Activated T-cell treated with anti-CD3 and anti-CD28 coated beads for 1 hour (primary cell): ENCODE results near the gene KLHDC4.
"Not testable (repeated sequence)": the region's sequence is repeated elsewhere in the genome, so short reads cannot be mapped to it uniquely, and the experiment has no call there.

Experiments
- DNase-seq: peaks from one replicate; pipeline ENCODE4 v3.0.0-alpha.2; 2020; ENCODE audit warnings: low read depth

The KLHDC4 gene

GRCh38 chr16:87765776-87766484 is at the start of gene KLHDC4:
Gene KLHDC4, minus strand, starts transcription at chr16:87765986. Its CDS starts 96 bp downstream, at chr16:87765890.
- DNase-seq: peak; percentile 82

GRCh38 chr16:87815567-87815966 is 49.8 kb upstream of the KLHDC4 start:
- no peak for DNase-seq

DNA sequence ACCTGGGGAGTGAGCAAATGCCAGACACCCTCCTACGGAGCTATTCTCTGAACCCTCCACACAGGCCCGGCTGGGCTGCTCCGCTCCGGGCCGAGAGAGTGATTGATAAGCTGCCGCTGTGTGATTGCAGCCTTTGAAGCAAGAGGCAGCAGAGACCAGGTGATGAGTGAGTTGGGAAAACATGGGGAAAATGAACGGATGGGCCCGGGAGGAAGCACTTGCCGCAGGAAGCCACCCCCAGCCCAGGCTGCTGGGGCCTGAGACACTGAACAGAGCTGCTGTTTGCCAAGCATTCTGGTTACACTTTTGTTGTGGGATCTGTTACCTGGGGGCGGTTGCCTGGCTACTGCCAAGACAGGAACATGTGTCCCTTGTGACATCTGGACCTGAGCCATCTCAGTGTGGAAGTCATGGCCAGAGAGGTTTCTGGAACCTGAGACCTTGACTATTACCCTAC is 46.4 kb upstream of the KLHDC4 start:
- DNase-seq: no peak

GRCh38 chr16:87811454-87811853 is 45.7 kb upstream of the KLHDC4 start:
- not testable (repeated sequence) for DNase-seq

DNA sequence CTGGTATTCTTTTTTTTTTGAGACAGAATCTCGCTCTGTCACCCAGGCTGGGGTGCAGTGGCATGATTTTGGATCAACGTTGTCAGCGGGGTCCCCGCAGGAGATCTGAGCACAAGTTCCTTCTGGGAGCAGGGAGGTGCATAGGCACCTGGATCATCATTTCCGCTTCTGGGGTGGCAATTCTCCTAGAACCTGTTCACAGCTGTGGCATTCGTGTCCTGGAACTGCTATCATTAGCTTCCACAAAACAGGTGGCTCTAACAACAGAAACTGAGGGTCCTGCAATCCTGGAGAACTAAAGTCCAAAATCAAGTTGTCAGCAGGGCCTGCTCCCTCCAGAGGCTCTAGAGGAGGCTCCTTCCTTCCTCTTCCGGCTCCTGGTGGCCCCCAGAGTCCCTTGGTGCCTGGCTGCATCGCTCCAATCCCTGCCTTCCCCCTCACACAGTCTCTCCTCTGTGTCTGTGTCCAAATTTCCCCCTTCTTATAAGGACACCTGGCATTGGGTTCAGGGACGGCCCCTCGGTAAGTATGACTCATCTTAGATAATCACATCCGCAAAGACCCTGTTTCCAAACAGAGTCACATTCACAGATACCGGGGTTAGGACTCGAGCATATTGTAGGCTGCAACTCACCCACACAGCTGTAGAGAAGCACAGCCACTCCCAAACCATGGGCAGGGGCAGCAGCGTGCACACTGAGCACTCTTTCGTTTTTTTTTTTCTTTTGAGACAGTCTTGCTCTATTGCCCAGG is 43.5 kb upstream of the KLHDC4 start:
- no peak for DNase-seq

DNA sequence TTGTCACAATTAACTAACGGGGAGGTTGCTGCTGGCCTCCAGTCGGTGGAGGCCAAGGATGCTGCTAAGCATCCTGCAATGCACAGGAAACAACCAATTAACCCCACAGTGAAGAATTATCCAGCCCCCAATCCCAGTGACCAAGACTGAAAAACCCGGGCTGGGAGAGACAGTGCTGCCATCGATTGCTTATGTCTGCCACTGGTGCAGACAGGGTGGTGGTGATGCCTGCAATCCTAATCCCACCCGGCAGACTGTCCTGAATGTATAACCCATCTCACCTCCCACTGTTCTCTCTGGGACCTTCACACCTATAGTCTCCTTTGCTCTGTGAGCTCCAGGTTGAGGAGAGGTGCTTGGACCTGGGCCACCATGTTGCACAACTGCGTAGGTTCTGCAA is 42.3 kb upstream of the KLHDC4 start:
- no peak for DNase-seq

- DNase-seq: peak; percentile 35
These were observed 41.1 kb upstream of the KLHDC4 start for GRCh38 chr16:87806641-87807546.

DNA sequence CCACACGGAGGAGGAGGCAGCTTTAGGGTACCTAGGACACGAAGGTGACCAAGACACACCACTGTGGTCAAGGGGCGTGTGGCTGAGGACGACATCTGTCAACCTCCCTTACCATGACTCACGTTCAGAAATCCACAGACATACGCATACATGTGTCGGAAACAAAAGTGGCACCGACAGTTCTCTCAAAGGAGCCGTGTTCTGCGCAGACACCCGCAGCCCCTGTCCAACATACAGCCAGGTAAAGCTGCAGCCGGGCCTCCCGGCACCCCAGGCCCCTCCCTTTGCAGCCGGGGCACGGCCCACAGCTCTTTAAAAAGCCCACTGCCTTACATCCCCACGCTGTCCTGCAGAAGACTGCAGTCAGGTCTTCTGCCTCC is 40.5 kb upstream of the KLHDC4 start:
- no peak for DNase-seq

DNA sequence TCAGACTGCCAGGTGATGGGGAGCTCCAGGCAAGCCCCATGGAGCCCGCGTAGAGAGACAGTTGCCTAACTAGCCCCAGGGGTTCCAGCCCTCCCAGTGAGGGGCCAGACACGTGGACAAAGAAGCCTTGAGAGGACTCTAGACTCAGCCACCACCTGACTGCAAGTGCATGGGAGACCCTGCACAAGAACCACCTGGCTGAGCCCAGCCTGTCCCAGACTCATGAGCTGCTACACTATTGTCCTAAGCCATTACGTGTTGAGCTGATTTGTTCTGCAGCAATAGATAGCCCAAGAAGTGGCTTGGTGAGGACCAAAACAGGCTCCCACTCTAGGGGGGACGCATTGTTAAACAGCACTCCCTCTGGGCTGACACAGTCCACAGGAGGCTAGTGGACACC is 37.6 kb upstream of the KLHDC4 start:
- DNase-seq: no peak

GRCh38 chr16:87802670-87803069 is 36.9 kb upstream of the KLHDC4 start:
- DNase-seq: no peak

- no peak for DNase-seq
These were observed 36.0 kb upstream of the KLHDC4 start for GRCh38 chr16:87801679-87802259.

- no peak for DNase-seq
These were observed 34.7 kb upstream of the KLHDC4 start for GRCh38 chr16:87800497-87800896.

DNA sequence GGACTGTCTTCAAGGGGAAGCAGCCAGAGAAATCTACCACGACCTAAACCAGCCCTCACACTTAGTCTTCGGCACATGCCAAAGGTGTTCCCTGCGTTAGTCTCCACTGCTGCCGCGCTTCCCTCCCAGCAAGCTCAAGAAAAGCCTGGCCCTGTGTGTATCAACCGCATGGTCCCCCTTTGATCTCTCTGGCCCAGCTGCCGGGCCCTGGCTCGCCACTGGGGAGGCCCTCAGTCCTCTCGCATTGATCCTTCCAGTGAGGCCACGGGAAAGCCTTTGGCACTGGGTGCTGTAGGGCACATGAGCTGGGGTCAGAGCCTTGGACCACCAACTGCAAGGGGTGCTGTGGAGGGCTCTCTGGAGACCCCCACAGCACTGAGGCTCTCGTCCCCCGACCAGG is 29.6 kb upstream of the KLHDC4 start:
- no peak for DNase-seq

- no peak for DNase-seq
These were observed 28.8 kb upstream of the KLHDC4 start for GRCh38 chr16:87794485-87795078.

- DNase-seq: no peak
These were observed 26.4 kb upstream of the KLHDC4 start for GRCh38 chr16:87792205-87792565.

DNA sequence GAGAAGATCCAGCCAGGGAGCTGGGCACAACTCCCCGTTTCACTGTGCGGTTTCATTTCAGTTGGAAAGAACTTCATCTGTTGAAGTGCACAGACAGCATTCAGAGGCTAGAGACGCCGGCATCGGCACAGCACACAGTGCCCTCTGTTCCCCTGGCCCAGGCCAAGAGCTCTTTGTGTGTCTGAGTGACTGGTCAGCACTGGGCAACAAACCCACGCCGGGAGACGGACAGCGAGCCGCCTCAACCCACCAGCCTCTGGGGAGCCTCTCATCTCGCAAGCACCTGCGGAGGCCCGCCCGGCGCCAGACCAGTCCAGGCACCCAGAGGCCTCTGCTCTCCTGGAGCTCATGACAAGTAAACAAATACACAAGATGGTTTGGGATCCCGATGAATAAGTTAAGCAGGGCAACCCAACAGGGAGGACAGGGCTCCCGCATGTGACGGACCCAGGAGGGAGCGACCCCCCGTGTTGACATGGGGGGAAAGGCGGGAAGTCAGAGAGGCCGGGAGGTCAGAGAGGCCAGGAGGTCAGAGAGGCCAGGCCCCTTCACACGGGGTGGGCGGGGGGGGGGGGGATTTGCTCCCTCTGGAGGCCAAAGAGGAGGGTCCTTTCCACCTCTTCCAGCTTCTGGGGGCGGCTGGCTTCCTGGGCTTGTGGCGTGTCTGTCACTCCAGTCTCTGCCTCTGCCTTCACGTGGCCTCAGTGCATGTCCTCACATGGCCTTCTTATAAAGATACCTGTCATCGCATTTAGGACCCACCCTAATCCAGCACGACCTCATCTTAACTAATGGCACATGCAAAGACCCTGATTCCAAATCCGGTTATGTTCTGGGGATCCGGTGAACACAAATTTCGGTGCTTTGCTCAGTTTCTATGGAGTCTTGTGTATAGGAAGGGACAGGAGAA is 25.8 kb upstream of the KLHDC4 start:
- no peak for DNase-seq

DNA sequence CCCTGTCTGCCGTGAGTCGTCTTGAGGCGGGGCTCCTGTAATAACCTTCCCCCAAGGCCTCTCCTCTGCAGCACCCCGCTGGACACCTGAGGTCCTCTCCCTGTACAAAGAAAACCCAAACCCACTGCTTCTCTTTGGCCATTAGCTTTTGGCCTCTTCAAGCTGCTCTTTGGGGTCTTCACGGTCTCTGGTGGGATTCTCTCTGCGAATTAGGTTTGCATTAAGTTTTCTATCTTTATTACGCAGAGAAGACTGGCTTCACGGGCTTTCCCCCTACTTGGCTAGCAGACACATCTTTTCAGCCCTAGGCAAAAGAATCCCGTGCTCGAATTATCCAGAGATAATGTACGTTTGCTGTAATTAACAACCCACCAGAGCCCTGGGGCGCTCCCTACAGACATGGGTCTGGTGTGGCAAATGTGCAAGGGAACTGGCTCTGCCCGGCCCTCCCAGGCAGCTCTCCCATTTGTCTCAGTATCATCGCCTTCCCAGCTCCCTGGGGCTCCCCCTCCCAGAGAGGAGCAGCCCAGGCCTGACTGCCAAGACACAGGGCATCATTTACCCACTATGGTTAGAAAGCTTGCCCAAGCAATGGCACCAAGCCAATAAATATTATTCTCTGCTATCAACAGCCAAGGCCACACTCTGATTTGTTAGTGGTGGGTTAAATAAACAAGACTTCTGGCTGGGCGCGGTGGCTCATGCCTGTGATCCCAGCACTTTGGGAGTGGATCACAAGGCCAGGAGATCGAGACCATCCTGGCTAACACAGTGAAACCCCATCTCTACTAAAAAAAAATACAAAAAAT is 24.7 kb upstream of the KLHDC4 start:
- DNase-seq: no peak

GRCh38 chr16:87789437-87790291 is 23.9 kb upstream of the KLHDC4 start:
- DNase-seq: no peak
